HG03135 (cell line): ENCODE measurements around the gene SLC2A8.
A peak's percentile ranks its signal among the peaks of the same experiment; 100 is the strongest.

ENCODE experiments used
- ATAC-seq: cut with Tn5 transposase; IDR thresholded peaks from one replicate; pipeline ENCODE4 v1.9.1; 2021; ENCODE audit warnings: mild to moderate bottlenecking, moderate library complexity; ENCODE audit not compliant: unreplicated experiment

The SLC2A8 gene

DNA sequence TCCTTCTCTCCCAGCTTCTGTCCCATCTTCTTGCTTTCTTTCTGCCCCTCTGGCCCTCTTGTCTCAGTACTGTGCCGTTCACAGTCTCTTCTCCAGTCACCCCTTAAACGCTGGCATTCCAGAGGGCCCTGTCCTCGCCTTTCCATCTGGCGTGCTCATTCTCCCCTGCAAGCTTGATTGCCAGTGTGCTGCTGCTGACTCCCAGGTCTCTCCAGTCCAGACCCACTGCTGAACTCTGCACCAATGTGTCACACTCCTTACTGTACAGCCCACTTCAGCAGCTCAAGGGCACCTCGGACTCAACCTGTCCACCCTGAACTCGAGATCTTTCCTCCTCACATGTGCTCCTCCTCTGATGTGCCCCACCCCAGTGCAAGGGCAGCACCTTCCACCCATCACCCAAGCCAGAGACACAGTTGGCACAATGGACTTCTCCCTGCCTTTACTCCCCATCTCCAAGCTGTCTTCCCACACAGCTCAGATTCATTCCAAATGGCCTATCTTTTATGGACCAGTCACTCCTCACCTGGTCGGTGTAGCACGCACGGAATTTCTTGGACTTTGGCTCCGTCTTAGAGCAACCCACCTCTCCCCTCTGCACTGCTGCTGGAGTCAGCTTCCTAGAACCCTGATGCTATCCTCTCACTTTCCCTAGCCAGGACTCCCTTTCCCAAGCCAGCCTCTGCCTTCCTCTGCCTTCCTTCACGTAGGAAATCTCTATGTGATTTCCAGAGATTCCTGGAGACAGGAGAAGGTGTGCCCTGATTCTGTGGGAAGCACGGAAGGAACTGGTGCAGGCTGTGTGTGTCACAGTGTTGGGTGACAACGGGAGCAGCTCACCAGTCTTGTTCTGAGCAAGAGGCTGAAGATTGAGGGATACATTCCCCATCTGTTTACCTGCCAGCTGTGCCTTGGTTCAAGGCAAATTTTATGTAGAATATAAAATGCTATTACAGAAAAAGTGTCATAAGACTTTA lies 26.0 kb upstream of the SLC2A8 start:
- ATAC-seq: no peak

GRCh38 chr9:127380479-127380878 lies 16.5 kb upstream of the SLC2A8 start:
- ATAC-seq: no peak

- ATAC-seq: no peak
Measured at GRCh38 chr9:127382541-127382940, 14.4 kb upstream of the SLC2A8 start.

GRCh38 chr9:127384016-127384730 lies 12.8 kb upstream of the SLC2A8 start:
- no peak for ATAC-seq

DNA sequence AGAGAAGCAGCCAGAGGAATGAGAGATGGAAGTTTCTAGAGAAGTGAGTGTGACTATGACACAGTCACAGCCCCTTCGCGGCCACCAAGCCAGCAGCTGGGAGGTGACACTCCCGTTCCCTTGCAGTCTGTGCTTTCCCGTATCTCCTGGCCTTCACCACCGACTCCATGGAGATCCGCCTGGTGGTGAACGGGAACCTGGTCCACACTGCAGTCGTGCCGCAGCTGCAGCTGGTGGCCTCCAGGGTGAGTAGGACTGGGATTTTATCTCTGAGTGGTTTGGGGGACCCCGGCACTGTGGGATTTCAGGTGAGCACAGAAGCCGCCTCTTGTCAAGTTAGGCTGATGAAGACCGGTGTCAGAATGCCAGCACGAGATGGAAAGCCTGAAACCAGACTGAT lies 12.1 kb upstream of the SLC2A8 start:
- no peak for ATAC-seq

GRCh38 chr9:127386249-127386648 lies 10.7 kb upstream of the SLC2A8 start:
- ATAC-seq: no peak

DNA sequence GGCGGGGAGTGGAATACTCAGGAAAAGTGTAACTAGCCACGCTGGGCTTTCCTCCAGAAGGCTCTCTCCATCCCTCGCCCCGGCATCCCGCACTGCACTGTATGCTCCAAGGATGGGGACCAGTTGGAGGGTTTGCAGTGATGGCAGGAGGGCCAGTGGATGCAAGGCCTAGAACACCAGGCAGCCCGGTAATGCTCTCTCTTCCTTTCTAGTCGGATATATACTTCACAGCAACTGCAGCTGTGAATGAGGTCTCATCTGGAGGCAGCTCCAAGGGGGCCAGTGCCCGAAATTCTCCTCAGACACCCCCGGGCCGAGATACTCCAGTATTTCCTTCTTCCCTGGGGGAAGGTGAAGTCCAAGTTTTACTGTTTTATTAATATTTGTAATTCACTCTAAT lies 10.0 kb upstream of the SLC2A8 start:
- no peak for ATAC-seq

DNA sequence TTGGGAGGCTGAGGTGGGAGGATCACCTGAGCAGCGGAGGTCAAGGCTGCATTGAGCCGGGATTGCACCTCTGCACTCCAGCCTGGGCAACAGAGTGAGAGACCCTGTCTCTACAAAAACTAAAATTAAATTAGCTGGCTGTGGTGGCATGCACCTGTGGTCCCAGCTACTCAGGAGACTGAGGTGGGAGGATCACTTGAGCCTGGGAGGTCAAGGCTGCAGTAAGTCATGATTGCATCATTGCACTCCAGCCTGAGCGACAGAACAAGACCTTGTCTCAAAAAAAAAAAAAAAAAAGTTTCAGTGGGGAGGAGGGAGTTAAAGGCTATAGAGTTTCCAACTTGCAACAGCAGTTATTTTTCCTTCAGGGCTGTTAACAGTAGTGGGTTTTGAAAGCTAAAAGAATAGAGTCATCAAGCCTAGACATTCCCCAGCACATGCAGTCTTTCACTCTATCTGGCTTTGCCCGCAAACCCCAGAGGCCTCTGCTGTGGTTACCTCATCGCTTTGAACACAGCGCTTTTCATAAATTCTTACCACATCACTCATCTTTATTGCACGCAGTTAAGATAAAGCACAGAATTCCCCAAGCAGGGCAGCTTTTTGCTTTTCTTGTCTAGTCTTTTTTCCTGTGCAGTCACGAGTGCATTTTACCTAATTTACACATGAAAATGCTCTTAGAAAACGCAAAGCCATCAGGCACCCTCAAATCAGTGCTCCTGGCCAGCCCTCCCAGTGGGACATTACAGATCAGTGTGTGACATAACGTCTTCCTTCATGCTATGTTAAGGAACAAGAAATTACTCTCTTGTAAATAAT lies 8.7 kb upstream of the SLC2A8 start:
- peak; percentile 77 for ATAC-seq

DNA sequence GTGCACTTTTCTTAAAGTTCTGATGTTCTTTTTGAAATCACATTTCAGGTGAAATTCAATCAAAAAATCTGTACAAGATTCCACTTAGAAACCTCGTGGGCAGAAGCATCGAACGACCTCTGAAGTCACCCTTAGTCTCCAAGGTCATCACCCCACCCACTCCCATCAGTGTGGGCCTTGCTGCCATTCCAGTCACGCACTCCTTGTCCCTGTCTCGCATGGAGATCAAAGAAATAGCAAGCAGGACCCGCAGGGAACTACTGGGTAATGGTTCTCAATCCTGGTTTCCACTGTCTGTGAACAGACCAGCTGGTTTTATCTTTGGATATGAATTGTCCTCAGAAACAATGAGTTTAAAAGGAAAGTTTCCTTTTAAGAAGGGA lies 8.1 kb upstream of the SLC2A8 start:
- no peak for ATAC-seq

DNA sequence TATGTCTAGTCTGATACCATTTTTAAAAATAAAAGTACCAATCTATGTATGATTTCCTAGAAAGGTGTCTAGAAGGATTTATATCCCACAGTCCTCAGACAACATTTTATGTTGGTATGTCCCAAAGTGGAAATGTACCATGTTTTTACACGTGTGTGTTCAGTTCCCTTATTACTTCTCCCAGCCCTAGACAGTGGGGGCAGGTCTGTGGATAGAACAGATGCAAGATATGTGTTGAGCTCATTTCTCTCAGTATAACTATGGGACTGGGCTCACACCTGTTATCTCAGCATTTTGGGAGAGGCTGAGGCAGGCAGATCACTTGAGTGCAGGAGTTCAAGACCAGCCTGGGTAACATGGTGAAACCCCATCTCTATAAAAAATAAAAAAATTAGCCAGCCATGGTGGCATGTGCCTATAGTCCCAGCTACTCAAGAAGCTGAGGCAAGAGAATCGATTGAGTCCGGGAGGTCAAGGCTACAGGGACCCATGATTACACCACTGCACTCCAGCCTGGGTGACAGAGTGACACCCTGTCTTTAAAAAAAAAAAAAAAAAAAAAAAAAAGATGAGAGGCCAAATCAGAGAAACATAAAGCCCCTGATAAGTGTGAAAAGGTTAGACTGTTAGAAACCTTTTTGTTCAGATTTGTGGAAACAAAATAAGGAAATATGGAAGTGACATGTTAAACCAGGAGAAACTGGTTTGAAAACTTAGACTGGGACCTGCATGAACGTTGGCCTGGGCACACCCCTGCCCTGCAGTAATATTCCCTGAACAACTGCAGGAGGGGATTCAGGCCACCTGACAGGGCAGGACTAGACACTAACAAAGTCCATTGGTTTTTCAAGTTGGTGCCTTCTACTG lies 7.4 kb upstream of the SLC2A8 start:
- no peak for ATAC-seq

DNA sequence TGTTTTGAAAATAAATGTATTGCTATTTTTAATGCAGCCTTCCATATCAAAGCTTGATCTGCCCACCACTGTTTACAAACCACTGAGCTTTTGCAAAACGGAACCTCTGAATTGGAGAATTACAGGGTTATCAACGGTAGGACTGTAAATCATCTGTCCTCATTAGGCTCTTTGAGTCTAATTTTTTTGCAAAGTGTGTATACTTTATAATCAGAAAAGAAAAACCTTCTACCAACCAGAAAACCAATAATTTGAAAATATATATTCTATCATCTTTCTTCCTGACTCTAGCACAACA lies 6.8 kb upstream of the SLC2A8 start:
- no peak for ATAC-seq

- ATAC-seq: no peak
Measured at GRCh38 chr9:127390563-127390962, 6.4 kb upstream of the SLC2A8 start.

DNA sequence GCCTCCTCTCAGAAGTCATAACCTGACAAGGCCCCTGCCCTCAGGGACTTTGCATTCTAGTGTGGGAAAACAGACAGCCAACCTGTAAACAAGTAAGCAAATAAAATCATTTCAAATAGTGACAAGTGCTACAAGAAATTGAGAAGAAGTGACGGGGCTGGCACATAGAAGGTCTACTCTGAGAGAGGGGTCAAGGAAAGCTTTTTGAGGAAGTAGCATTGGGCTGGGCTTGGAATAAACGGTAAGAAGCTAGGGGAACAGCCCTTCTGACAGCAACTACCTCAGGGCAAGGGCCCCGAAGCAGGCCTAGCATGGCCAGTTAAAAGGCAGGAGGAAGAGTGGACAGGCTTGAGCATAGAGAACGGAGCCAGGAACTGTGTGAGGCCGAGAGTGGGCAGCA lies 4.8 kb upstream of the SLC2A8 start:
- no peak for ATAC-seq

GRCh38 chr9:127392976-127393375 lies 4.0 kb upstream of the SLC2A8 start:
- ATAC-seq: no peak

- ATAC-seq: no peak
Measured at GRCh38 chr9:127393645-127394044, 3.3 kb upstream of the SLC2A8 start.

GRCh38 chr9:127395497-127396252 lies 1.3 kb upstream of the SLC2A8 start:
- ATAC-seq: no peak

- no peak for ATAC-seq
Measured at GRCh38 chr9:127396253-127396807, 639 bp upstream of the SLC2A8 start.

DNA sequence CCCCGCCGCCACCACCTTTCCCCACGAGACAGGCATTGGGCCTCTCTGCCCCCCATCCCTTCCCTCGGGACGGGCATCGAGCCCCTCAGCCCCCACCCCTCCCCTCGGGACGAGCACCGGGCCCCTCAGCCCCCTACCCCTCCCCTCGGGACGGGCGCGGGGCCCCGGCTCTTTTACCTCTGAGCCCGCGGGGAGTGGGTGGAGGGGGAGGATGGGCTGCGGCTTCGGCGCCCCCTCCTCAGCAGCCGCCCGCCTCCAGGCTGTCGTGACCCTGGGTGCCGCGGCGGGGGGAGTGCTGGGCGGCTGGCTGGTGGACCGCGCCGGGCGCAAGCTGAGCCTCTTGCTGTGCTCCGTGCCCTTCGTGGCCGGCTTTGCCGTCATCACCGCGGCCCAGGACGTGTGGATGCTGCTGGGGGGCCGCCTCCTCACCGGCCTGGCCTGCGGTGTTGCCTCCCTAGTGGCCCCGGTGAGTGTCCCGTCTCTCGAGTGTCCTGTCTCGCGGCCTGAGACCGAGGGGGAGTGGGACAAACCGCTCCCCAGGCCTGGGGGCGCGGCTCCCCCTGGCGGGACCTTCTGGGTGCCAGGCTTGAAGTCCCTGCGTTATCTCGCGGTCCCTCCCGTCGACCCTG lies 791 bp downstream of the SLC2A8 start:
- no peak for ATAC-seq

DNA sequence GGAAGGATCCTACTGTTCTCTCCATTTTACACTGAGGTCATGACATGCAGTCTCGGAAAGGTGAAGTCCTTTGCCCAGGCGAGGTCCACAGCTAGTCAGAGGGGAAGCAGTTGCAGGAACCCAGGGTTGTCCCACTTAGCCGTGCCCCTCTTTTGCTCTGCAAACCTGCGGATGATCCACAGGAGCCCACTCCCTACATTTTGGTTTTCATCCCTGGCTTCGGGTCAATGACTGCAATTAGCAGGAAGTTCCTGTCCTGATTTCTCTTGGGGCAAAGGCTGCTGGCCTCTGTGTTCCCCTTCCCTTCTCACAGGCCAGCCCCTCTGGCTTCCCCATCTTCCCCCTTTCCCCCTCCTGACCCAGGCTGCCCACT lies 1.3 kb downstream of the SLC2A8 start:
- ATAC-seq: no peak
